HG02970 (cell line): ENCODE results near the gene SLC4A5.

Experiments used
- ATAC-seq: cut with Tn5 transposase; IDR thresholded peaks from one replicate; pipeline ENCODE4 v1.9.1; 2021; ENCODE audit warnings: mild to moderate bottlenecking, moderate library complexity, moderate number of reproducible peaks; ENCODE audit not compliant: unreplicated experiment, low FRiP score

The SLC4A5 gene

DNA sequence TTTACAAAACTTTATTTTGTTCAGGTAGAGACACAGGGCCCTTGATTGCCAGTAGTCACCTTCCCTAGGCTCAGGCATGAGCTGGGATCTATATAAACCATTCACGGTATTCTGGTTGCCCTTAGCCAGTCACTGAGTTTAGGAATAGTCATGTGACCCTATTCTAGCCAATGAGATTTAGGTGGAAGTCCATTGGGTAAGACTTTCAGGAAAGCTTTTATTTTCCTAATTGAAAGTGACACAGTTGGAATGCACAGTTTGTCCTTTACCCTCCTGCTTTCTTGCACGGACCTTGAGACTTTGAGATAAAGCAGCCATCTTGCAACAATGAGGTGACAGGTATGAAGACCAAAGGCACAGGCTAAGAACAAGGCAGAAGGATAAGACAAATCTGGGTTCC, 21.5 kb downstream of the SLC4A5 start:
- ATAC-seq, result no peak

DNA sequence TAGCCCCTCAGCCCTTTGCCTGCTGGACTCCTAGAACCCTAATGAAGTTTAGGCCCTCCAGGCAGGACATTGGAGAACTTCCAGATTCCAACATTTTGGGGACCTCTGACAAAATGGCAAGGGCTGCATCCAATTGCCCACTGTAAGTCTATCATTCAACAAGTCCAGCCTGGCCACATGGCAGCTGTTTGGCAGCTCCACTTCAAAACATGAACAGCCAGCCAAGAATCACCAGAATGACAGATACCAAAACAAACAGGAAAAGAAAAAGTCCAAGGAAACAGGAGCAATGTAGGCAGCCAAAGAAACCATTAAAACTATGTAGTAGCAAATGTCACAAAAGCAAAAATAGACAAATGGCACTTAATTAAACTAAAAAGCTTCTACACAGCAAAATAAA, 25.5 kb downstream of the SLC4A5 start:
- ATAC-seq, result no peak

DNA sequence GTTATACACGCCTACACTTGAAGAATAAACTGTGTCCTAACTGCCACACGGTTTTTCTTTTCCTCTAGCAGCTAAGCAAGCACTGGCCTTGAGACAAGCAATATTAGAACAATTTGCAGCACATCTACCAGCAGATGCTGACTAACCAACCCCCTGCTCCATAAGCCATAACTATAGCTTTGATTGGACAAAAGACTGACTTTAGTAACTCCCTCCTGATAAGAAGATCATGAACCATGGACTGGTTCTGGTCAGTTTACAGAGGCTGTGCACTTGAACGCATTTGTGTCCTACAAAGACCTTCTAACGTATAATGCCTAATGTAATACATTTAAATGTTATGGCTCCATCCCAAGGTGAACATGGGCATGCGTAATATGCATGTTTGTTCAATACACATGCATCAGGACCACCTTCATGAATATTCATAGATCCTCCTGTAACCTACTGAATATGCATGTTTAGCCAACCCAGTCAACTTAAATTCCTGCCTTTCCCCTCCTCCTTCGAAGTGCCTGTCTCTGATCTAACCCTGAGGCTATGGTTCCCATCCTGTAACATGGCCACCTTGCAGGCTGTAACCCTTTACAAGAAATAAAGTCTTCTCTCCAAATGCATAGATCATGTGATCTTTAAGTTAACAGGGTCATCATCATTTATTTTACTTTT, 26.5 kb downstream of the SLC4A5 start:
- ATAC-seq, result no peak

DNA sequence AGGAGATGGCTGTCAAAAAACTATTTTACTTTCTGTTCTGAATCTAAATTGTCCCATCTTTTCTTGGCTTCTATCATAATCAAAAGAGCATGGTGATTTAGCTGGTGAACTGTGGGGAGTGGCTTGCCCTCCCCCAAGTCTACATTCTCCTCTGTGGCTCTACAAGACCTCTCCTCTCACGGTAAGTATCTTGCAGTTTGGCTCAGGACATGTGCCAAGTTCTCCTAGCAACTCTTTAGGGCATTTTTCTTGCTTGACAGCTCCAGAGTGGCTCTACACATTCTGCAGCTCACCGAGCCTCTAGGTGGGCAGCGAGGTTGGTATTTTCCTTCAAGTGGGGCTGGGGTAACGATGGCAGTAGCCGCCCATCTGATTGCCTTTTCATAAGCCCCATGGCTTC, 29.1 kb downstream of the SLC4A5 start:
- ATAC-seq, result no peak

DNA sequence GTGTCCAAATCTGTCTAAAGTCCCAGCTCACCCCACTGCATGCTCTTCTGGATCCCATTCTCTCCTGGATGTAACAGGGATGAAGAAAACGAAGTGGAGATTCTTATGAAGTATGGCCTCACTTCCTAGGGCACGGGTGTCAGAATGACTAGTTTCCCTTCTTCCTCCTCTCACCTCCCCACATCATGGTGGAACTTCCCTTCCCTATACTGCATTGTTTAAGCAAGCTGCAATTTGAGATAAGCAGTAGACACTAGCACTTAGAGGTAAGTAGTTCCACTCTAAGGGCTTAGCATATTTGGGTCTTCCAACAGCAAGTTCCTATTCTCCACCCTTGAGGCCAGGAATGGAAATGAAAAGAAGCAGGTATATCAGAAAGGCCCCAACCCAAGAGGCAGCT, 29.7 kb downstream of the SLC4A5 start:
- ATAC-seq, result no peak

DNA sequence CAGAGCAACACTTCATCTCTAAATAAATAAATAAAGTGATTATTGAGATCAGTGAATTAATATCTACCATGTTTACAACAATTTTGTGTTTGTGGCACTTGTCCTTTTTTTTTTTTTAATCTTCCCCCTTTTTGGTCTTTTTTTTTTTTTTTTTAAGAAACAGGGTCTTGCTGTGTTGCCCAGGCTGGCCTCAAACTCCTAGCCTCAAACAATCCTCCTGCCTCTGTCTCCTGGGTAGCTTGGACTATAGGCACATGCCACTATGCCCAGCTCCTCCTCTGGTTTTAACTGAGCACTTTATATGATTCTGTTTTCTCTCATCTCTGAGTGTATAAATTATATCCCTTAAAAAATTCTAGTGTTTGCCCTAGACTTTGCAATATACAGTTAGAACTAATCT, 30.3 kb downstream of the SLC4A5 start:
- ATAC-seq, result no peak

DNA sequence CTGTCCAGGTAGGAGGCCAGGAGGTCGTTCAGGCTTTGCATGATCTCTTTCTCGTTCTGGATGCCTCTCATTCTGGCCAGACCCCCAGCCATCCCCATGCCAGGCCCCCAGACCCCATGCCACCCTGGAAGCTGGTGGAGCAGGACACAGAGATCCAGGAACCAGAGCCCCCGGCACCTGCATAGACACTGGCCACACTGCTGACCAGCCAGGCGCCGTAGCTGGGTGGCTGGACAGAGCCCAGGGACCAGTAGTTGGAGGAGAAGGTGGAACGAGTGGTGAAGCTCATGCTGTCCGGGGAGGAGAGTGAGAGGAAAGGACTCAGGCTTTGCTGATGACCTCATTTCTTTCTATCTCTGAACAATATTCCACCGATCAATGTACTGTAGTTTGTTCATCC, 35.5 kb downstream of the SLC4A5 start:
- ATAC-seq, result no peak

DNA sequence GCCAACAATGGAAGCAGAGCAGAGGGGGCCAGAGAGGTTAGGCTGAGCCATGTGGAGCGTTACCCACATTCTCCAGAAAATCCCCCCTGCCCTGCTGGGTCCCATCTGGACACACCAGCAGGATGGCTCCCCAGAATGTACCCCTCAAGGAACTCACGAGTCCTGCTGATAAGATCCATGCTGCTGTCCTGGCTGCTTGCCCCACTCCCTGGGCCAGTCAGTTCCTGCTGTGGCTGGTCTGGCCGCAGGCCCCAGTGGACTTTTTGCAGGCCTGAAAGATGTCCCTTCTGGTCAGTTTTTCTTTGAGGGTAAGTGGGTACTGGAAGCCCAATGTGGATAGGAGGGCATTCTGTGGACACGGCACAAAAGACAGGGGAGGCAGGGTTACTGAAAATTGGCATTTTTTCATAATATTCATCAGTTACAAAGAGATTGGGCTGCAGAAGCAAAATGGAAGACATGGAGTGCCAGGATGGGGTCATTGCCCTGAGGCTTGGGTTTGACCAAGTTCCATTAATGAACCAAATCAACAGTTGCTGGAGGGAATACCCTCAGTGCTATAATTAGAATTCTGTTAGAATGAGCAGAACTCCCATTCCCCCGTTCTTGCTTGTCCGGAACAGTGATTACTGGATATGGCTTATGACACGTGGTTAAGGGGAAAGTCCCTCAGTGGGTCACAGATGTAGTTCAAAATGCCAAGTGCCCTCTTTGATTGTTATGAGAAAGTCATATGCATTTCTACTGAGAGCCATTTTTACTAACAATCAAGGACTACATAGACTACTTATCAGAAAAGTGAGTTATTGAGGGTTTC, 38.7 kb downstream of the SLC4A5 start:
- no peak for ATAC-seq

DNA sequence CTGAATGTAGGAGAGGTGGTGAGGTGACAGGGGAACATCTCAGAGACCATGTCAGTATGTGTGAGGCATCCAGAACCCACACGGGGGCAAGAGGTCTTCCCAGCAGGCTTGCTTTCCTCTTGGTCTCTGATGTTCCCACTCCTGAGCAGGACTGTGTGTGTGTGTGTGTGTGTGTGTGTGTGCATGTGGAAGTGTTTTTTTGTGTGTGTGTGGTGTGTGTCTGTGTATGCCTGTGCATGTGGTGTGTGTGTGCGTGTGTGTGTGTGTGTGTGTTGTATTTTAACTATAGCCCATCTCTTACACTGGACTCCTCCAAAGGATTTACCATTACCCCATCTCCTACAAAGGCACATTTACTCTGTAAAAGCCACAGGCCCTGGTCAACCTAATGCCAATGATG, 40.4 kb downstream of the SLC4A5 start:
- ATAC-seq, result no peak

DNA sequence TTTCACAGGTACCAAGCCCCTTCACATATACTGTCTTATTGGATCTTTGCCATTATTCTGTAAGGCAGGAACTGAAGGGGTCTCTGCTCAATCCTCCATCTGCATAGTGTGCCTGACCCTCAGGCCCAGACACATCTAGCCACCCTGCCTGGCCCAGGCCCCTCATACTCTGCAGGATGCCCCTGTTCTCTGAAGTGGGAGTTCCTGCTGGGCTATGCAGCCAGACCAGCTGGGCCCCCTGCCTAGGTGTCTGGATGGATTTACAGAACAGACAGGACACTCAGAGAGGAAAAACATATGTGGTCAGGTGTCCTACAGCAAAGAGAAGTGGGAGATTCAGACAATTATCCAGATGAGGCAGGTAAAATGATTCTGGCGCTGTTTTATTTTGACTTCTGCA, 42.0 kb downstream of the SLC4A5 start:
- ATAC-seq, result no peak

DNA sequence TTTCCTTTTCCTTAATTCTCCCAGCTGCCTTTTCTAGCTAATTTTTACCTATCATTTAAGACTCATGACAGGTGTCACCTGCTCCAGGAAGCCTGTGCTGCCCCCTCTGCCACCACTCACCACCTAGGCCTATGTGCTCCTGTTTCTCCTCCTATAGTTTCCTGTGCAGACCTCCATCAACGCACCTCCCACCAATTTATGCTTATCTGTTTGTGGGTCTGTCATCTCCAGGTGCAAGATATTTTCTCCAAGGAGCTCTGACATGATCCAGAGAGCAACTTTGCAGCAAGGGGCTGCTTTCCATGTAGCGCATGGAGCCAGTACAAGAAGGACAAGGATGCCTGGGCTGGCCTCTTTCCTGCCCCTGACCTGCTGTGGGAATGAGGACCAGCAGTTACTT, 42.7 kb downstream of the SLC4A5 start:
- no peak for ATAC-seq

DNA sequence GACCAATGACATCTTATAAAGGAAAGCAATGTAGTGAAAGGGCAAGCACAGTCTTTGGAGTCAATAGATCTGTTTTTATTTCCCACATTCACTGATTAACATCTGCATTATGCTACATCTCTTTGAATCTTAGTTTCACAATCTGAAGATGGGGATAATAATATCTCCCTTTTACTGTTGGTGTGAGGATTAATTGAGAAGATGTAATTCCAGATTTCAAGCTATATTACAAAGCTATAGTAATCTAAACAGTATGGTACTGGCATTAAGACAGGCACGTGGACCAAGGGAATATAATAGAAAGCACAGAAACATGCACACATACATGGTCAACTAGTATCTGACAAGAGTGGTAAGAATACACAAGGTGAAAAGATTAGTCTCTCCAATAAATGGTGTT, 45.3 kb downstream of the SLC4A5 start:
- no peak for ATAC-seq

DNA sequence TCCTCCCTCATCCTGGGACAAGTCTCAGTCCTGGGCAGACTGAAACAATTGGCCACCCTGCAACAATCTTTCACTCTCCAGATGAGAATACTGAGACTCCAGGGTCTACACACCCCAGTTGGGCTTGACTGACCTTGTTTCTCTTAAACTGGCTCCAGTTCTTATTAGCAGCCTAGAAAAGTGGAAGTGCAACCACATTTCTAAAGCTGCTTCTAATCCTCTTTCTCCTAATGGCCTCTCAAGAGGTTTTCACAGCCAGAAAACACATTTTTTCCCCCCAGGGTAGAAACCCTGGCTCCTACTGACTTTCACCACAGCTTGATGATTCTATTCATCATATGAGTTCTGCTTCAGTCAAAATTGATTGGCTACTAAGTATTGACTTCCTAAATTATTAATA, 45.8 kb downstream of the SLC4A5 start:
- ATAC-seq, result no peak

DNA sequence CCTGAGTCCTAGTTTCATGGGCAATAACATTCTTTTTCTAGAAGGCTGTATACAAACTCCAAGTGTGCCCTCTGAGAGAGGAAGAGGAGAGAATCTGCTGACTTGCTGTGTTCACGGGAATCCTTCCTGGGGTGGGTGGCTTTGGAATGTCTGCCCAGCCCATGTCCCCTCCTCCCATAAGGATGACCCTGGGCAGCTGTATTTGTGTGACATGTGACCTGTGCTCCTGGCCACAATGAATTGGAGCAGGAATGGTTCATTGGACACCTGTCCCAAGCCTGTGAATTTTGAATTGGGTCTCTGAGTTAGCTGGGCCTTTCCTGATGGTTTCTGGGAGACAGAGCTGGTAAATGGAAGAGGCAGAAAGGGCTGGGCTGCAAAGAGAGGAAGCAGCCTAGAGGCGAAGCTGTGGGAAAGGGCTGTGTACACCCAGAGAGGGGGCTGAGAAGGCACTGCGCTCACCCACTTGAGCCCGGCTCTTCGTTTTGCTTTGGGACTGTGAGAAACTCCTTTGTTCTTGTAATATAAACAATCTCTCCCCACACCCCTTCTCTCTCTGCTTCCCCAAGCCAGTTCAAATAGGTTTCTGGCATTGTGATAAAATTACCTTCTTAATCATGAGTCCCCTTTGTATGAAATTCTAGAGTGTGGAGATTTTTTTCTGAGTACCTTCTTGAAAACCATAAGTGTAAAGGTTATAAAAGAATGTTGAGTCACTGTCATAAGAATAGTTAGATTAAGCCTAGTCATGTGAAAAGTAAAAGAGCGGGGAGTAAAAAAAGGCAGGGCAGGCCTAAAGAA, 49.8 kb downstream of the SLC4A5 start:
- ATAC-seq, result no peak

DNA sequence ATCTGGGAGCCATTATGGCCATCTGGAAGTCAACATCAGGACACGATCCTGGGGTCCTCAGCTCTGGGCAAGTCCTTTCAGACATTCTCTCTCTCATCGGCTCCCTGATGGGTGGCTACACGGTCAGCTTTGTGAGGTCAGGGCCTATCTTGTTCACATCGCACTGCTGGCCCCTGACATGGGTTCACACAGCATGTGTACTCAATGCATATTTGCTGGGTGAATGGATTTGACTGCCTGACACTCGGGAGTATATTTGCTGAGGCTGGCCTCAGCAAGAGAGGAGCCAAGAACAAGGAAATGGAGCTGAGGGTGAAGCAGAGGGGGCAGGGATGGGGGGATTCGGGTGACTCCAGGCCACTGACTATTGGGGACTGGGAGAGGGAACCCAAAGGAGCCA, 50.5 kb downstream of the SLC4A5 start:
- ATAC-seq, result no peak

DNA sequence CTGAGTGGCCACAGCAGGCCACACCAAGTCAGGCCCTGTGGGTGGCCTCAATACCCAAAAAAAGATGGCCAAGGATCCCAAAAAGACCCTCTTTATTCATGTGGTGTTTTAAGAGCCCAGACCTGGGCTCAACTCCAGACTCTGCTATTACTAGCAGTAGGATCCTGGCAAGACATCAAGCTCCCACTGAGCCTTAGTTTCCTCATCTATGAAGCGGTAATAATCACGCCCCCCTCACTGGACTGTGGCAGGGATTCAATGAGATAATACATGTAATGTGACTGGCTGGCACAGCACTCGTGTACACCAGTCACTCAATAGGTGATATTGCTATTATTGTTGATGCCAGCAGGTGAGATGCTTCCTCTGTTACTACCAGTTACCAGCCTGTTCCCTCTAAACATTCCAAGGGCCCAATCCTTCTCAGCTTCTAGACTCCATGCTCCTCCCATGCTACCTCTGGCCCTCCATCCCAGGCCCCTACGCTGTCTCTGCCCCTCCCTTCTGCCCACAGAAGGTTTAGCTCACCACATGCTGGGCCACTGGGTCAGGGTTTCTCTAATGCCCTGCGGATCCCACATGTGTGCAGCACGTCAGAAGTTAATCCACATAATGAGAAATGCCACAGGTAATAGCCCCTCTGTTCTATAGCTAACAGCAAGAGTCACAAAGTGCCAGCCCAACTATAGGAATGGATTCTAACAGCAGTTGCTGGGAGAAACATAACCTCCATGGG, 51.2 kb downstream of the SLC4A5 start:
- ATAC-seq, result no peak

DNA sequence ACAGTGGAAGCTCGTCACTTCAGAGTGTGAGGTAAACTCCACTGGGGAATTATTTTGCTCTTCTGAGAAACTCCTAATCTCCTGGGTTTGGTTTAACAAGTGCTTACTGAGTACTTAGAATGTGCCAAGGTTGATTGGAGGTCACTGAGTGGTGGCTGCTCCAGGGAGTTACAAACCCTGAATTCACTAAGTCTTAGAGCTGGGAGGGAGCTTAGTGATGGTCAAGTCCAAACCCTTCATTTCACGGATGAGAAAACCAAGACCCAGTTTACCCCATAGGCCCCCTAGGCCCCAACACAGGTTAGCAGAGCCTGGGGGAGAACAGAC, 52.0 kb downstream of the SLC4A5 start:
- ATAC-seq, result no peak

DNA sequence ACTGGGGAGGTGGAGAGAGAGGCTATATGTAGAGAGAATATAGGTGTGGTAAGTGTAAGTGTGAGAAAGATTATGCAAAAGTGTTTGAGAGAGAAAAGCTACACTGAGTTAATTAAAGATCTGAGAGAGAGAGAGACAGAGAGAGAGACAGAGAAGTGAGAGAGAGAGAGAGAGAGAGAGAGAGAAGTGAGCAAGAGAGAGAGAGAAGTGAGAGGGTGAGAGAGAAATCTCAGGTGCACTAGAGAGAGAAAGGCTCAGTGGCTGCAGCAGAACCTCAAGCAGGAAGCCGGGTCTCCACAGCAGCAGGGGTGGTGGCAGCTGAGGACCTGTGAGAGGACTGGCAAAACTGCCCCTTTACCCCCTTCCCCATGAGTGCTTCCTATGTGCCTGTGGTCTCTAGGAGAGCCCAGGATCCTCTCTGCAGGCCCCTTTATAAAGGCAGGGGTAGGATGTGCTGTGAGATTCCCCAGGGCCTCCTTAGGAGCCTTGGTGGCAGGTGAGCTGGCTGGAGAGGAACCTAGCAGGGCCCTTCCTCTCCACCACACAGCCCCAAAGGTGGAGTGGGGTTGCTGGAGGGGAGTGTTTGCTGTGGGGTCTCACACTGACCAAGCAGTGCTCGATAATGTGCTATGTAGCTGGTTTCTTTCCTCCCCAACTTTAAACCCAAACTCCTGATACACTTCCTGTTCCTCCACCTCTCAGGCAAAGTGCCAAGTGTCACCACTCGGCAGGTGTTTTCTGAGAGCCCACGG, 52.6 kb downstream of the SLC4A5 start:
- ATAC-seq, result no peak

DNA sequence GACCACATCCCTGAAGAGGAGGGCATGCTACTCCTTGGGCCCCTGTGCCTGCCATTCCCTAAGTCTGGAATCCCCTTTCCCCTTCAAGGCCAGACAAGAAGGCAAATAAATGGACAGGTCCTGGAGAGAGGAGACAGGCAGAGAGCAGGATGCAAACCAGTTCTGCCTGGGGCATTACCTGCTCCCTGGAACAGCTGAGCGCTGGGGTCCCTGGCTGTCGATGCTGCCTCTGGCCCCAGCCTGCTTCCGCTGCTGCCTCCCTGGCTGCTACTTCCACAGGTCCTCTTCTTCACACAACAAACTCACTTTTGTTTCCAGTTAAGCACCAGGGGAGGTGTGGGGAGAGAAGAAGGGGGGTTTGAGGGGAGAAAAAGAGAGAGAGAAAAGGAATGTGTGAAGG, 53.1 kb downstream of the SLC4A5 start:
- ATAC-seq, result no peak

DNA sequence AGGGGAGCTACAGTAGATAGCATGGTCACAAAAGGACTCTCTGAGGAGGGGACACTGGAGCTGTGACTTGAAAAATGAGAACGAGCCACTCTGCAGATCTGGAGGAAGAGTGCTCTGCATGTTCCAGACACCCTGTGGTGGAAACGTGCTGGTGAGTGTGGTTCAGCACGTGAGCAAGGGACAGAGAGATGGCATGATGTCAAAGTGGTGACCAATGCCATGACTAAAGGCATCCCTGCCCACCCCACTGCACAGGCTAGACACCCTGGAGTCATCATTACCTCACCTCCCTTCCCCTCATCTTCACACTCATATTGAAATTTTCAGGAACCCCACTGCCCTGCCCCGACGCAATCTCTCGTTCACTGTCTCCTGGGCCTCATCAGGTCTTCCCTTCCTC, 56.5 kb downstream of the SLC4A5 start:
- no peak for ATAC-seq
